WTC11 (cell line): Measurements from ENCODE around the gene MRPL52. TPM values are rescaled to one million over a fixed set of nuclear protein-coding genes. Genes with fewer than 3 reads are reported as not detected.

Source experiments
- ATAC-seq: fragments of 200-7000 bp; cut with Tn5 transposase; 2 replicates; pipeline ENCODE4 v1.10.0; 2021; ENCODE audit warnings: mild to moderate bottlenecking, moderate library complexity
- CTCF ChIA-PET: fragments of 300-600 bp; sonication (Branson Sonifier 250); formaldehyde crosslinking; loops from one replicate; lab custom pipeline; 2021; ENCODE audit warnings: antibody characterized with exemption; lab: Charles Lee
- POLR2A ChIA-PET: fragments of 350-600 bp; sonication (Branson Sonifier 250); formaldehyde crosslinking; loops from one replicate; lab custom pipeline; 2021; ENCODE audit warnings: antibody characterized with exemption; lab: Charles Lee
- DNase-seq: peaks from one replicate; pipeline ENCODE4 v3.0.0; 2021; ENCODE audit warnings: low spot score
- H3K27ac Mint-ChIP-seq: 2 replicates; pipeline ENCODE4 v1.8.0; 2021; ENCODE audit warnings: mixed read lengths
- H3K27me3 Mint-ChIP-seq: 2 replicates; pipeline ENCODE4 v1.8.0; 2021; ENCODE audit warnings: low read depth, mild to moderate bottlenecking, moderate library complexity, mixed read lengths
- H3K36me3 Mint-ChIP-seq: 2 replicates; pipeline ENCODE4 v1.8.0; 2021; ENCODE audit warnings: mixed read lengths
- H3K4me1 Mint-ChIP-seq: 2 replicates; pipeline ENCODE4 v1.8.0; 2022; ENCODE audit warnings: mixed read lengths
- H3K4me3 Mint-ChIP-seq: 2 replicates; pipeline ENCODE4 v1.8.0; 2021; ENCODE audit warnings: mild to moderate bottlenecking, moderate library complexity, mixed read lengths
- H3K9me3 Mint-ChIP-seq: 2 replicates; pipeline ENCODE4 v1.8.0; 2021; ENCODE audit warnings: mixed read lengths
- ATF1 ChIP-seq: sonication (generic); formaldehyde crosslinking; IDR thresholded peaks from 2 replicates; pipeline ENCODE4 v1.8.1; 2023; ENCODE audit warnings: mild to moderate bottlenecking, moderate library complexity, missing genetic modification reagents
- ATF2 ChIP-seq: sonication (generic); formaldehyde crosslinking; IDR thresholded peaks from 2 replicates; pipeline ENCODE4 v1.8.1; 2022; ENCODE audit warnings: low read depth, missing genetic modification reagents, borderline replicate concordance
- ATF3 ChIP-seq: sonication (generic); formaldehyde crosslinking; conservative IDR thresholded peaks from 2 replicates; pipeline ENCODE4 v1.8.1; 2022; ENCODE audit warnings: mild to moderate bottlenecking, missing genetic modification reagents
- CREB1 ChIP-seq: sonication (generic); formaldehyde crosslinking; IDR thresholded peaks from 2 replicates; pipeline ENCODE4 v1.8.0; 2023; ENCODE audit warnings: mild to moderate bottlenecking, missing genetic modification reagents
- CTCF ChIP-seq: fragments of 200-600 bp; IDR thresholded peaks from 2 replicates; pipeline ENCODE4 v1.8.0; 2022; ENCODE audit warnings: antibody characterized with exemption
- E2F5 ChIP-seq: sonication (generic); formaldehyde crosslinking; IDR thresholded peaks from 2 replicates; pipeline ENCODE4 v1.8.1; 2022; ENCODE audit warnings: mild to moderate bottlenecking, moderate library complexity, missing genetic modification reagents
- EMX1 ChIP-seq: fragments of 250-450 bp; sonication (Bioruptor Pico); IDR thresholded peaks from 2 replicates; pipeline ENCODE4 v1.8.0; 2021; ENCODE audit warnings: mild to moderate bottlenecking
- ESRRA ChIP-seq: sonication (generic); formaldehyde crosslinking; IDR thresholded peaks from 2 replicates; pipeline ENCODE4 v1.8.1; 2022; ENCODE audit warnings: mild to moderate bottlenecking, missing genetic modification reagents, borderline replicate concordance
- FOXJ3 ChIP-seq: sonication (generic); formaldehyde crosslinking; IDR thresholded peaks from 2 replicates; pipeline ENCODE4 v1.9.0; 2021; ENCODE audit warnings: missing genetic modification reagents, mild to moderate bottlenecking, borderline replicate concordance
- FOXK1 ChIP-seq: sonication (generic); formaldehyde crosslinking; IDR thresholded peaks from 2 replicates; pipeline ENCODE4 v1.8.0; 2022; ENCODE audit warnings: mild to moderate bottlenecking, moderate library complexity, missing genetic modification reagents
- FOXP1 ChIP-seq: sonication (generic); formaldehyde crosslinking; IDR thresholded peaks from 2 replicates; pipeline ENCODE4 v1.8.0; 2022; ENCODE audit warnings: missing genetic modification reagents, mild to moderate bottlenecking, moderate library complexity, borderline replicate concordance
- GABPB1 ChIP-seq: sonication (generic); formaldehyde crosslinking; IDR thresholded peaks from 2 replicates; pipeline ENCODE4 v1.8.1; 2023; ENCODE audit warnings: mild to moderate bottlenecking, missing genetic modification reagents
- IRF2 ChIP-seq: sonication (generic); formaldehyde crosslinking; IDR thresholded peaks from 2 replicates; pipeline ENCODE4 v1.8.0; 2022; ENCODE audit warnings: low read depth, missing genetic modification reagents, borderline replicate concordance
- JUN ChIP-seq: sonication (generic); formaldehyde crosslinking; IDR thresholded peaks from 2 replicates; pipeline ENCODE4 v1.8.0; 2023; ENCODE audit warnings: mild to moderate bottlenecking, missing genetic modification reagents
- MXD4 ChIP-seq: fragments of 250-450 bp; sonication (Bioruptor Pico); IDR thresholded peaks from 2 replicates; pipeline ENCODE4 v1.8.0; 2021; ENCODE audit warnings: mild to moderate bottlenecking, moderate library complexity, borderline replicate concordance
- PREB ChIP-seq: sonication (generic); formaldehyde crosslinking; IDR thresholded peaks from 2 replicates; pipeline ENCODE4 v1.8.1; 2022; ENCODE audit warnings: mild to moderate bottlenecking, missing genetic modification reagents, moderate library complexity, borderline replicate concordance
- RELA ChIP-seq: sonication (generic); formaldehyde crosslinking; IDR thresholded peaks from 2 replicates; pipeline ENCODE4 v1.8.1; 2022; ENCODE audit warnings: missing genetic modification reagents, mild to moderate bottlenecking, borderline replicate concordance
- SMAD3 ChIP-seq: sonication (generic); formaldehyde crosslinking; IDR thresholded peaks from 2 replicates; pipeline ENCODE4 v1.8.0; 2022; ENCODE audit warnings: missing genetic modification reagents, mild to moderate bottlenecking, borderline replicate concordance
- SMAD4 ChIP-seq: sonication (generic); formaldehyde crosslinking; IDR thresholded peaks from 2 replicates; pipeline ENCODE4 v1.8.0; 2022; ENCODE audit warnings: mild to moderate bottlenecking, missing genetic modification reagents
- TEAD1 ChIP-seq: sonication (generic); formaldehyde crosslinking; IDR thresholded peaks from 2 replicates; pipeline ENCODE4 v1.8.0; 2022; ENCODE audit warnings: mild to moderate bottlenecking, missing genetic modification reagents
- ZBTB21 ChIP-seq: sonication (generic); formaldehyde crosslinking; IDR thresholded peaks from 2 replicates; pipeline ENCODE4 v1.8.1; 2023; ENCODE audit warnings: mild to moderate bottlenecking, missing genetic modification reagents, borderline replicate concordance
- ZMAT4 ChIP-seq: fragments of 250-450 bp; sonication (Bioruptor Pico); IDR thresholded peaks from 2 replicates; pipeline ENCODE4 v1.9.0; 2021; ENCODE audit warnings: mild to moderate bottlenecking
- ZNF138 ChIP-seq: sonication (generic); formaldehyde crosslinking; conservative IDR thresholded peaks from 2 replicates; pipeline ENCODE4 v1.8.1; 2022; ENCODE audit warnings: mild to moderate bottlenecking, moderate library complexity, missing genetic modification reagents
- ZNF396 ChIP-seq: fragments of 250-450 bp; sonication (Bioruptor Pico); IDR thresholded peaks from 2 replicates; pipeline ENCODE4 v1.8.0; 2021; ENCODE audit warnings: mild to moderate bottlenecking, moderate library complexity, borderline replicate concordance
- ZNF416 ChIP-seq: fragments of 250-450 bp; sonication (Bioruptor Pico); IDR thresholded peaks from 2 replicates; pipeline ENCODE4 v1.9.0; 2021; ENCODE audit warnings: mild to moderate bottlenecking, inconsistent platforms
- ZNF423 ChIP-seq: fragments of 250-450 bp; sonication (Bioruptor Pico); IDR thresholded peaks from 2 replicates; pipeline ENCODE4 v2.1.2; 2022; ENCODE audit warnings: mild to moderate bottlenecking, moderate library complexity
- ZNF425 ChIP-seq: fragments of 250-450 bp; sonication (Bioruptor Pico); conservative IDR thresholded peaks from 2 replicates; pipeline ENCODE4 v1.9.0; 2021; ENCODE audit warnings: mild to moderate bottlenecking
- total RNA-seq: library from RNA; stranded (reverse); gene quantifications from 3 replicates; pipeline ENCODE4 v1.2.3, GENCODE V29; 2021

Gene MRPL52
- total RNA-seq, 1 experiment from 2014 or later = 170 TPM

- Mint-ChIP-seq H3K27ac (peak overlapping the region; percentile 78), H3K9me3 (no peaks in the 10 kb centered on the region), H3K4me3 (peak overlapping the region; percentile 77), H3K27me3 (peaks cover 6% of the 10 kb centered on the region), H3K4me1 (peaks cover 57% of the 10 kb centered on the region), H3K36me3 (no peaks in the 10 kb centered on the region)
- no peak for TF ChIP-seq ATF1 (CRISPR knock-in tag)
- TF ChIP-seq JUN (CRISPR knock-in tag) = no peak
- TF ChIP-seq SMAD4 (CRISPR knock-in tag) = no peak
- no peak for TF ChIP-seq ATF2
- 0 out of 2 replicates have a peak, but pooled peaks have one; percentile 67 for TF ChIP-seq ATF3 (CRISPR knock-in tag)
- TF ChIP-seq ESRRA (CRISPR knock-in tag) = 0 out of 2 replicates have a peak, but pooled peaks have one; percentile 34
- peak; percentile 75; the same call in 1 of the 2 replicates for TF ChIP-seq ZNF423
- TF ChIP-seq EMX1 (CRISPR knock-in tag) = no peak
- no peak for TF ChIP-seq ZNF416 (CRISPR knock-in tag)
- peak; percentile 99 for TF ChIP-seq GABPB1
- TF ChIP-seq SMAD3 (CRISPR knock-in tag) = no peak
- no peak for TF ChIP-seq FOXP1 (CRISPR knock-in tag)
- no peak for TF ChIP-seq PREB (CRISPR knock-in tag)
- TF ChIP-seq MXD4 (CRISPR knock-in tag) = no peak
- no peak for TF ChIP-seq CREB1 (CRISPR knock-in tag)
- TF ChIP-seq CTCF = peak; percentile 67
- no peak for TF ChIP-seq FOXK1
- TF ChIP-seq FOXJ3 (CRISPR knock-in tag) = no peak
- TF ChIP-seq ZMAT4 (CRISPR knock-in tag) = no peak
- no peak for TF ChIP-seq TEAD1 (CRISPR knock-in tag)
- ChIA-PET CTCF (interaction anchor here (0.5 to 7.8 kb wide), 40 partner anchors 9 to 681 kb away, joined by 3 to 280 read pairs (median 6); partner anchors contain the start of genes AJUBA, DAD1, HAUS4 and LRP10), POLR2A (interaction anchor here (0.5 to 6.5 kb wide), 20 partner anchors 9 to 134 kb away, joined by 3 to 81 read pairs (median 8); partner anchors contain the start of genes HAUS4, LRP10, MMP14 and OXA1L)
- ATAC-seq (peak; percentile 79), DNase-seq (peak; percentile 97)
These were observed 7.1 kb upstream of the MRPL52 start for GRCh38 chr14:22822571-22823098.

- H3K36me3 Mint-ChIP-seq = no peaks in the 10 kb centered on the region
- DNase-seq = no peak
- ChIA-PET POLR2A (interaction anchor here (0.6 to 6.5 kb wide), 2 partner anchors 13 to 106 kb away, joined by 3 to 81 read pairs; partner anchors contain the start of gene MMP14), CTCF (interaction anchor here (0.7 to 7.8 kb wide), 7 partner anchors 12 to 254 kb away, joined by 3 to 280 read pairs (median 18); partner anchors contain the start of gene MMP14)
- no peak for ATAC-seq
- peaks cover 9% of the 10 kb centered on the region for H3K27me3 Mint-ChIP-seq
- no peak overlapping the region for H3K27ac Mint-ChIP-seq
- H3K4me3 Mint-ChIP-seq = no peak overlapping the region
- peaks cover 53% of the 10 kb centered on the region for H3K4me1 Mint-ChIP-seq
- H3K9me3 Mint-ChIP-seq = no peaks in the 10 kb centered on the region
- TF ChIP-seq FOXJ3 (CRISPR knock-in tag) = no peak
- no peak for TF ChIP-seq ZNF423
- TF ChIP-seq IRF2 (CRISPR knock-in tag) = no peak
- no peak for TF ChIP-seq ZNF425
- no peak for TF ChIP-seq E2F5 (CRISPR knock-in tag)
- TF ChIP-seq ZBTB21 (CRISPR knock-in tag) = no peak
- TF ChIP-seq ZNF138 (CRISPR knock-in tag) = no peak
- no peak for TF ChIP-seq RELA
- TF ChIP-seq ZNF396 (CRISPR knock-in tag) = no peak
- TF ChIP-seq ESRRA (CRISPR knock-in tag) = no peak
These were observed 4.9 kb upstream of the MRPL52 start for GRCh38 chr14:22824711-22825359.
